Measurements from ENCODE around the gene LPAR3. TPM values are rescaled to one million over a fixed set of nuclear protein-coding genes. Genes with fewer than 3 reads are reported as not detected.

Gene LPAR3
- total and polyA plus RNA-seq, 2 of the 13 experiments (the other 11 are each of a cell fraction or from before 2014, with no cell fraction given), result not detected

DNA sequence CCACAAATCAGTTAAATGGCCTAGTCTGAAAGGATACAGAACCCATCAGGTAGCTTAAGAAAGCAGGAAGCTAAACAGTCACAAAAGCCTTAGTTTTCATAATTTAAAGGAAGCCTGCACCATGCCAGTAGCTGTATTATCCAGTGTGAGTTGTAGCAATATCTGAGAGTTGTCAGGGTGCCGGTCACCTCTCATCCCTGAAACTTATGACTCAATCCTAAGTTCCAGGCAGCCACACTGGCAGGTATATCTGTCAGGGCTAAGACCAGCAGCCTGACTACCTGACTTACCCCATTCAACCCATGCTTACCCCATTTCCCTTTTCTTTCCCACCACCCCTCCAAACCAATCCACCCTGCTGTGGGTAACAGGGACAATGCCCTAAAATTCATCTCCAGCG is 37.8 kb upstream of the LPAR3 start:
- no peak overlapping the region for H3K9ac ChIP-seq (ENCODE audit: insufficient read depth, low read depth, low read length)
- no peak overlapping the region for H2AFZ ChIP-seq (ENCODE audit: low read length)
- intact Hi-C loops (cut with micrococcal nuclease; ENCODE audit: unreplicated experiment), result no loop called here
- no peaks in the 10 kb centered on the region for H3K4me1 ChIP-seq (ENCODE audit: insufficient read depth, low read length)
- no peaks in the 10 kb centered on the region for H3K79me2 ChIP-seq (ENCODE audit: insufficient read depth, low read length)
- H3K4me2 ChIP-seq (ENCODE audit: low read depth, low read length), result no peak overlapping the region
- no peak overlapping the region for H3K4me3 ChIP-seq (replicated peaks in 1 of 3; ENCODE audit: insufficient read depth in 1 of 3, low read depth in 2 of 3, low read length in 3 of 3)
- FAIRE-seq, result no peak
- H3K9me3 ChIP-seq (ENCODE audit: low read length), result no peaks in the 10 kb centered on the region
- in situ Hi-C loops (cut with HindIII; ENCODE audit: extremely low pct_ligation_motif_present, low pct_unique_long_range_greater_than_20kb), result loop anchor here (10.0 kb wide), 1 partner anchor 156 kb away; no protein-coding TSS in a partner anchor
- ATAC-seq, result no peak
- no TSS peak for BruUV-seq (replicated peaks)
- WGBS (ENCODE audit: low lambda C conversion rate), result 0% methylated on average over 2 of the region's 2 CpGs
- no peak overlapping the region for H3K27ac ChIP-seq (ENCODE audit: extremely low read length, insufficient read depth, low read length)
- DNase-seq (ENCODE audit: low spot score), result no peak
- no peaks in the 10 kb centered on the region for H3K36me3 ChIP-seq (replicated peaks in 1 of 2; ENCODE audit: control insufficient read depth in 1 of 2, insufficient read depth in 2 of 2, low read length in 2 of 2)
- CTCF ChIA-PET (ENCODE audit: low intra/inter-chr PET ratio, low total read pairs), result no interaction called here
- H4K20me1 ChIP-seq (ENCODE audit: insufficient read depth, low read length), result no peaks in the 10 kb centered on the region
- POLR2A ChIA-PET, result no interaction called here
- TF ChIP-seq TRIM24 (CRISPR knock-in tag; IDR thresholded peaks at IDR 0.05) (no peak), SPEN (CRISPR knock-in tag; IDR thresholded peaks at IDR 0.05; ENCODE audit: low read depth) (no peak), GTF2F1 (IDR thresholded peaks at IDR 0.05; ENCODE audit: low read length) (no peak), ZKSCAN5 (CRISPR knock-in tag; IDR thresholded peaks at IDR 0.05) (no peak), ZNF343 (CRISPR knock-in tag; IDR thresholded peaks at IDR 0.05) (no peak), ZNF3 (CRISPR knock-in tag; IDR thresholded peaks at IDR 0.05) (no peak), JARID2 (CRISPR knock-in tag; IDR thresholded peaks at IDR 0.05; ENCODE audit: insufficient replicate concordance) (no peak), TARDBP (CRISPR knock-in tag; IDR thresholded peaks at IDR 0.05) (no peak), CCAR2 (optimal IDR thresholded peaks at IDR 0.05; ENCODE audit: low read depth, low read length) (no peak), ZSCAN22 (CRISPR knock-in tag; IDR thresholded peaks at IDR 0.05) (no peak), NFATC3 (CRISPR knock-in tag; IDR thresholded peaks at IDR 0.05) (no peak), CEBPB (IDR thresholded peaks at IDR 0.05; ENCODE audit: borderline replicate concordance, low read depth, low read length) (no peak), BCL6 (CRISPR knock-in tag; IDR thresholded peaks at IDR 0.05) (no peak)
- TF ChIP-seq, protein P1, sequence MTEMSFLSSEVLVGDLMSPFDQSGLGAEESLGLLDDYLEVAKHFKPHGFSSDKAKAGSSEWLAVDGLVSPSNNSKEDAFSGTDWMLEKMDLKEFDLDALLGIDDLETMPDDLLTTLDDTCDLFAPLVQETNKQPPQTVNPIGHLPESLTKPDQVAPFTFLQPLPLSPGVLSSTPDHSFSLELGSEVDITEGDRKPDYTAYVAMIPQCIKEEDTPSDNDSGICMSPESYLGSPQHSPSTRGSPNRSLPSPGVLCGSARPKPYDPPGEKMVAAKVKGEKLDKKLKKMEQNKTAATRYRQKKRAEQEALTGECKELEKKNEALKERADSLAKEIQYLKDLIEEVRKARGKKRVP (CRISPR knock-in tag; IDR thresholded peaks at IDR 0.05), result no peak
- H3K27me3 ChIP-seq (ENCODE audit: control insufficient read depth in 1 of 2, insufficient read depth in 2 of 2, low read length in 2 of 2), result 0 out of 5 replicates have a peak, but pooled peaks cover 0 to 3% of the 10 kb centered on the region in 2 experiments

All from HepG2 (cell line).